Islet precursor cell (in vitro differentiated cells): Measurements from ENCODE around the gene EFNA5.
A peak's percentile ranks its signal among the peaks of the same experiment; 100 is the strongest.

Source experiments
- DNase-seq: peaks from one replicate; pipeline ENCODE4 v3.0.0-alpha.2; 2018

The EFNA5 gene

GRCh38 chr5:107384256-107384655 lies 286.5 kb downstream of the EFNA5 start:
- DNase-seq: no peak

GRCh38 chr5:107383414-107383813 lies 287.3 kb downstream of the EFNA5 start:
- no peak for DNase-seq

DNA sequence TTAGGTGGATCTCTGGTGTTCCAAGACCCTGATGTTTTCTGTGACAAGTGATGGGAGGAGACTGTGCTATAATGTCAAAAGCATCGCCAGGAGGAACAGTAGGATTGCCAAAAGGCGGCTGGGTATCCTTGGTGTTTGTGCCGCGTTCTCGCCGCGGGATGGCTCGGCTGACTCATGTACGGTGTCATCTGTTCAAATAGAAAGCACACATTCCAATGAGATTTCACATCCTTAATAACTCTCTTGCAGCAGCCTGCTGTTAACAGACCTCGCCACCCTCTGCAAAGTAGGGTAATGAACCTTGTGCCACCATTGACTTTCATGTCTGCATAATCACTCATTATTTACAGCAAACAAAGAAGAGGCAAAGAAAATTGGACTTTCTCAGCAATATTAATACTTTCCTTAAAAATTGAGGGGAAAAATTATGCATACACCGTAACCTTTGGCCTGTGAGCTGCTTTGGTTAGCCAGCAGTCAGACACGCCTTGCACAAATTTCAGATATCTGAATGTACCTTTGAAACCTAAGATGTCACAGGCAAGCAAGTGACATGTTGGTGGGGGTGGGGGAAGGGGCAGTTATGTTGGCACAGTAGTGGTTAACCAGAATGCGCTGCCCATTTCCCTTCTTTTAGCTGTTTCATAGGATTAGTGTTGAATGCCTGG lies 289.4 kb downstream of the EFNA5 start:
- DNase-seq: peak; percentile 82

GRCh38 chr5:107380654-107381053 lies 290.1 kb downstream of the EFNA5 start:
- DNase-seq: no peak

DNA sequence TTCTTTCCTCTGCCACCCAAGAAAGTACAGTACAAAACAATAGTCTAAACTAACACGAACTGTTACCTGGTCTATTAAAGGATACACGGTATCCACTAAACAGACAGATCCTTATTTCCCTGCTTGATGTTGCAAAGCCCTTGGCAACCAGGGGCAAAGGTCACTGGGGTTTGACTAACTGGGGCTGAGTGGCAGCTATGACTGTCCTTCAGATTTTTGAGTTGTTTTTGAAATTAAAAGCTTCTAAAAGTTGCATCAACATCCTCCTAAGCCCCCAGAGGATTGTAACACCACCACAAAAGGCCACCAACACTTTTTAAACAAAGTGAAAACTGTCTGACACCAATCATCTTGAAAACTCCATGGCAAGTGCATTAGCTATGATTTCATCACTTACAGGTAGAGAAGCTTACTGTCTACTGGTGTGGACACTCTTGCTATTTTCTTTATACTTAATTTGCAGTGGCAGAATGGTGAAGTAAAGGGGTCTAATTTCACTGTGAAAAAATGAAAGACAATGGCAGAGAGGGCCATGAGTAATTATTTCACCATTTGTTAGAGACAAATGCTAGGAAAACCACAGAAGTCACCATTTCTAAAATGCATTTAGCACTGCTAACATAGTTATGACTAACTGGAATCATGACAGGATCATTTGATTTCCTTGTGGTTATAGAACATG lies 292.4 kb downstream of the EFNA5 start:
- DNase-seq: no peak

DNA sequence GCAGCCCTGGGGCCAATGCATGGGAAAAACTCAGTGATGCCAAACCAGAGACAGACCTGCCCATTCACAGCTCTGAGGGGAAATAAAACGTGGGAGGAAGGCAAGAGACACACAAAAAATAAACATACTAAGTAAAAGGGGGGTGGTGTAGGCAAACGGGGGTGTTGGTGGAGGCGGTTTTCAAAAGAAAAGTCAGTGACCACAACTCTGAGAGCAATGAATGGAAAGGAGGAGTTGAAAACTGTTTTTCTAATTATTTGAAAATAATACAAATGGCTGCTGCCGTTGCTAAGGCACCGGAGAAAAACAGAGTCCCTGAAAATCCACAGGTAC lies 293.5 kb downstream of the EFNA5 start:
- no peak for DNase-seq

DNA sequence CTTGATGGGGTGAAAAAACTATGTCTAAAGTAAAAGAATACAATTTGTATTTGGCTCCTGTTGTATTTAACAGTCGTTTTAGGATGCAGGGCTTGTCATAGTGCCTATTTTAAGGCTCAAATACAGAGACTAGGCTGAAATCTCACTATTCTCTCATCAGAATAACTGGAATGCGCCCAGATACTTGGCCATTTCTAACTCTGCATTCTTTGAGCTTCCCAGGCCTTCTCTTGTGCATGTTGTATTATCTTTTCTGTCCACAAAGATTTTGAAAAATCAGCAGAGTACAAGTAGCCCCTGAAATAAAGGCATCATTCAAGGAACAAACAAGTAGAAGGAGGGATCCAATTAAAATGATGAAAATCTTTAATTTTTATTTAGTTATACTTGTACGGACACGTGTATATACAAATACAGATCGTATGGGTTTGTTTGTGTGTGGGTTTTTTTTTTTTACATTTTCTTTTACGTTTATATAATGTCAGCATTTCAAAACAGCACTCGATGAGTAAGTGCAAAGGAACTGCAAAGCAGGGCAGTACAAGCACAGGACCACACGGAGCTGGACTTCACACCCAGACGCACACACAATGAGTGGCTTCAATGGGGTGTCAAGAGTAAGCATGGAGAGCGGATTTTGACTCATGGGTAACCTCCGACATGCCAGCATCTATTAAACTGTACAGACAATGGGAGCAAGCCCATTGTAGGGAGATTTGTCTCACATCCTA lies 294.0 kb downstream of the EFNA5 start:
- DNase-seq: no peak

DNA sequence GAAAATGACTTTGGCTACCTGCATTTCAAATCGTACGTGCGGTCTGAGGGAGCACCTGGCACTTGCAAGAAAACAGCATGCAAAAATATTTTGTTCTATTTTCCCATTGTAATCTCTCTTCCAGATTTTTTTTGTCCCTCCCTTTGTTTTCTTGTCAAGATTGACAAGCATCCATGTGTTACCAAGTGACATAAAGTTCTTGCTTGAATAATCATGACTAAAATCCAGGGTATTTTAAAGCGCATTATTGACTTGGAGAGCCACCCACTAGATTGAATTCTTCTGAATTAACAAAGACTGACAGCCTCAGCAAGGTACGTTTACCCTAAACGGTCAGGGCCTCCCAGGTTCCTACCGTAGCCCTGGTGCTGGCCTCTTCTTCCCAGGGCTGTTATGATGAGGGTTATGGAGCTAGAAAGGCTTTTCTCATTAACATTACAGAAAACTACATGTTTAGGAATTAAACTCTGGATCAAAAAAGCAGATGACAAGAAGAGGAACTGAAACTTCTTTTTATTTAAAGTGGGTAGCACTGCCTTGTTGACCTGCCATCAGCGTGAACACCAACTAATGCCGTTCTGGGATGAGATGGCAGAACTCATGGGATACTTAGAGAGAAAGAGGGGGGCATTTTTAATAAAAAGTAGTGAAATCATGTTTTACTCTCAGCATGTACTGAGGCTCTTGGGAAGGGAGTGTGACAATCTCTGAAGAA lies 297.0 kb downstream of the EFNA5 start:
- DNase-seq: no peak

- DNase-seq: no peak
These were observed 297.9 kb downstream of the EFNA5 start for GRCh38 chr5:107372723-107373450.

- no peak for DNase-seq
These were observed 300.3 kb downstream of the EFNA5 start for GRCh38 chr5:107370396-107370968.

- DNase-seq: no peak
These were observed 301.1 kb downstream of the EFNA5 start for GRCh38 chr5:107369622-107370021.

GRCh38 chr5:107368615-107369014 lies 302.1 kb downstream of the EFNA5 start:
- no peak for DNase-seq

GRCh38 chr5:107367939-107368338 lies 302.8 kb downstream of the EFNA5 start:
- no peak for DNase-seq

DNA sequence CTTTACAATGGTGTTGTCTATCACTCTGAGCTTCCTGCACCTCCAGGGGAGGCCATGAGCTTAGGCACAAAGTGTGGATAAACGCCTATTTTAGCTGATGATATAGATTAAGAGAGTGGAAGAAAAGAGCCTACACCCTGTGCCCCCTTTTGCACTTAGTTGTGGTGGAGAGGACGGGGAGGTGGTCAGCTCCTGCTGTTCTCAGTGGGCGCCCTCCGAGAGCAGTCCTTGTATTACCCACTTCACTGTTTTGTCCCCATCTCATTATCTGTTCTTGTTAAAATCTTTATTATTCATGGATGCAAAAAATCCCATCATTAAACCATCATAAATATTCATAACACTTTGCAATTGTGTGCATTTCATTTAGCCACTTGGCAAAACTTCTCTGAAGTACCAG lies 303.3 kb downstream of the EFNA5 start:
- no peak for DNase-seq

DNA sequence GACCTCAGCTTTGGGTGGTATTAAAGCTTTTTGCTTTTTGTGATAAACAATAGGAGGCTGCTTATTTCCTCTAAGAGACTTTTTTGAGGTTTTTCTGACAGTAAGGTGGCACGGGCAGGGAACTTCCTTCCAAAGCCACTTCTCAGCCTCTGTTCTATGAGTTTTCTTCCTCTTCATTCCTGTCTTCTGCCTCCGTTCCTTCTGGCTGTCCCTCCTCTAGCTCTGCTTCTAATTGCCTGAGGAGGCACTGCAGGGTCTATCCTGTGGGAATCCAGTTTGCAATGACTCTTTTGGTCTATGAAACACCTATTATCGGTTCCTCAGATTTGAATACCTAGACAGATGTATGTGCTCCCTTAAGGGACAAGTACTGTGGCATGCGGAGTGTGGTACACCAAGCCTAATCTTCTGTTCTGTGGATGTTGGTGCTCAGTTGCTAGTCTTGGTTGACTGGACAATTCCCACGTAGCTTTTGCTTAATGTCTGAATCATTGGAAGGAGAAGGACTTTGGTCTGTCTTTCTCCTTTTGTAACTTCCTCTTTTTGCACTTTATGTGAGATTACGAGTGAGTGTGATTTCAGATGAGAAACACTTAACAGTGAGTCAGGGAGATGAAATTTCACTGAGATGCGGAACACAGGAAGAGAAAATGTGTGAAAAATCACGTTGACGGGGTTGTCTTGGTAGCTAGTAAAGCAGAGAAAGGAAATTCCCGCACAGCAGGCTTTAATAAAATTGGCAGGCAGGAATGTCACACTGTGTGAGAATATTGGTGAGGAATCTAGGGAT lies 305.2 kb downstream of the EFNA5 start:
- no peak for DNase-seq

DNA sequence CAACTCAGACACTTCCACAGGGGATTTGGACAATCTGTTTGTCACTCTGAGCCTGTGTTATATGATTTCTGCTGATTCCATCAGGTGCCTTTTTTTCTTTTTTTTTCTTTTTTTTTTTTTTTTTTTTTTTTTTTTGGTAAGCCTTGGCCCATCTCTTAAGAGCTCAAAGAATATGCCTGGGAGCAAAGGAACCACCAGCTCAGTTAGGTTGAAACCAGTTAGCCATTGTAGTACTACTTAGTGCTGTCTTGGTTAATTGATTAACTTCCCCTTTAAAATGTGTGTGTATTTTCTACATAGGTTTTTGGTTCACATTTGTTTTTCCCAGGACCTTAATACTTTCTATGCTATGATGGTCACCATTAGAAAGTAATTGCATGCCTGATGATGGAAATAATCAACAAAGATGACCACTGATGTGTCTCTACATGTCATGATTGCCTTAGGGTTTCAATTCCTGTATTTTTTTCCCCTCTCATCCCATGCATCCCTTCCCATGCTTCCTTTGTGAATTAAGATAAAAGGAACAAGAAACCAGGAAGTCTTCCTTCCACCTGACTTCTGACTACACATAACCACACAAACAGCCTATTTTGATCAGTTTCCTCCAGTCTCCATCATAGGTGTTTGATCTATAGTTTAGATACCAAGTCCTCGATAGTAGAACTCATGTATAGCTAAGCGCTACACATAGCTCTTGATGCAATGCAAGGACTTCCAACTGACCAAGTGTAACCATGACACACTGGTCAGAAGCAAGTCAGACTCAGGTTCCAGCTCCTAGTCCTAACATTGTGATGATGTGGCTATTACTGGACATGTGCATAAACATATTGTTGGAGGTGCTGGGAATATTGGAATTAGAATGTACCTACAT lies 306.1 kb downstream of the EFNA5 start:
- DNase-seq: no peak

DNA sequence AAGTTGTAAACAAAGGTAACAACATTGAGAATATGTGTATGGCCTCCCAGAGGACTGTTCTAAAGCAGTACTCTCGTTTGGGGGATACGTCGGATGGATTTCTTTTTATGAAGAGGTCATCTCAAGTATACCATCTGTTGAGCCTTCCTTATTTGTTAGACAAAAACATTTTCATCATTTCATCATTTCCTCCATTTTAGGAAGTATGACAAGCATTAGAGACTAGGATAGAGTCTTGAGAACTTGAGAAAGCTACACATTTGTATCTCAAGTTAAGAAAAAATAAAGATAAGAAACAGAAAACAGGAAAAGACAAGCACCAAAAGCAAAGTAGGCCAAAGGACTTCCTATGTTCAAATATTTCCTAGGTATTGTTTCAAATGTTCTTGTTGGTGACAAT lies 307.0 kb downstream of the EFNA5 start:
- no peak for DNase-seq

- no peak for DNase-seq
These were observed 308.8 kb downstream of the EFNA5 start for GRCh38 chr5:107361945-107362344.

GRCh38 chr5:107359916-107360234 lies 310.9 kb downstream of the EFNA5 start:
- no peak for DNase-seq

- DNase-seq: no peak
These were observed 311.5 kb downstream of the EFNA5 start for GRCh38 chr5:107359033-107359915.
